Right cardiac atrium (tissue), 5 donors: Measurements from ENCODE around the gene PRKCE. TPM values are rescaled to one million over a fixed set of nuclear protein-coding genes. Genes with fewer than 3 reads are reported as not detected.

ENCODE experiments used
- ATAC-seq, 2 donors: fragments of 200-7000 bp; cut with Tn5 transposase; one replicate each; pipeline versions ENCODE4 v1.8.0 to v1.9.1; 2020; ENCODE audit warnings: moderate library complexity in 2 of 2, mild to moderate bottlenecking in 1 of 2
- DNase-seq, 3 donors: peaks; one replicate each; pipeline ENCODE4 v3.0.0-alpha.2; 2020
- H3K27ac ChIP-seq: one replicate; pipeline ENCODE4 v1.5.1; 2013; ENCODE audit warnings: mild to moderate bottlenecking, low read length, control low read depth, moderate library complexity
- H3K27me3 ChIP-seq: one replicate; pipeline ENCODE4 v1.6.1; 2013; ENCODE audit not compliant: control insufficient read depth, insufficient read depth
- H3K4me1 ChIP-seq: one replicate; pipeline ENCODE4 v1.6.1; 2013; ENCODE audit warnings: low read length; ENCODE audit not compliant: control insufficient read depth, insufficient read depth
- H3K4me3 ChIP-seq: one replicate; pipeline ENCODE4 v1.5.1; 2013; ENCODE audit warnings: low read length, control low read depth
- H3K9me3 ChIP-seq: one replicate; pipeline ENCODE4 v1.6.1; 2013; ENCODE audit warnings: low read length; ENCODE audit not compliant: control insufficient read depth
- WGBS: extraction: QIAGEN DNeasy Blood & Tissue Kit; methylation state at CpG from one replicate; pipeline ENCODE4 v1.1.7; 2013; 5-methylcytosine and 5-hydroxymethylcytosine counted together
- intact Hi-C, 4 donors: fragments of 100-400 bp; cut with DNase I; formaldehyde crosslinking; loops; one replicate each; pipeline versions ENCODE4 v1.11.0 to v1.14.0; 2022 to 2023
- polyA plus RNA-seq: library from polyadenylated mRNA; stranded (reverse); fragments of 200-250 nt; gene quantifications from one replicate; pipeline ENCODE4 v1.2.3, GENCODE V29; 2013
- total RNA-seq, 4 donors: library from RNA; stranded (reverse); fragmentation: NEBNext Ultra II Directional; extraction: Animal tissue kit (Norgen Biotek cat#: 25700); gene quantifications; one replicate each; pipeline ENCODE4 v1.2.1, GENCODE V29; 2021
- donor health status: healthy with polysubstance abuse.
- donor health status: DM: no; HTN: yes; CAD: no.
- donor health status: DM: no; HTN: no; CAD: no.
- donor health status: DM: no; HTN: yes; CAD: no; lungs with severe emphysema.
- donor health status: DM: yes; HTN: yes; CAD: no.

PRKCE gene
- total and polyA plus RNA-seq, 5 donors, result 5.5 to 19.7 (median 18.7) TPM

- H3K4me1 ChIP-seq, result peaks cover 23% of the 10 kb centered on the region
- no peak overlapping the region for H3K4me3 ChIP-seq
- H3K27ac ChIP-seq, result no peak overlapping the region
- ATAC-seq (no peak), DNase-seq (no peak)
- H3K9me3 ChIP-seq, result no peaks in the 10 kb centered on the region
- 43% methylated on average over 2 of the region's 2 CpGs for WGBS
- intact Hi-C loops, result loop anchor here in 2 of 4 donors (5.0 to 10.0 kb wide), 2 partner anchors 120 to 163 kb away; partner anchors contain the start of gene PRKCE (in 2 of the 2)
- no peaks in the 10 kb centered on the region for H3K27me3 ChIP-seq
Observed at GRCh38 chr2:45772038-45772437, 120.6 kb downstream of the PRKCE start.

GRCh38 chr2:45773909-45774308, 122.4 kb downstream of the PRKCE start:
- H3K4me3 ChIP-seq, result no peak overlapping the region
- no peaks in the 10 kb centered on the region for H3K27me3 ChIP-seq
- intact Hi-C loops, result loop anchor here in 2 of 4 donors (5.0 to 10.0 kb wide), 2 partner anchors 122 to 161 kb away; partner anchors contain the start of gene PRKCE (in 2 of the 2)
- 93% methylated on average over 9 of the region's 9 CpGs for WGBS
- H3K27ac ChIP-seq, result peak overlapping the region; percentile 59
- peaks cover 23% of the 10 kb centered on the region for H3K4me1 ChIP-seq
- H3K9me3 ChIP-seq, result no peaks in the 10 kb centered on the region
- ATAC-seq (no peak), DNase-seq (no peak)

DNA sequence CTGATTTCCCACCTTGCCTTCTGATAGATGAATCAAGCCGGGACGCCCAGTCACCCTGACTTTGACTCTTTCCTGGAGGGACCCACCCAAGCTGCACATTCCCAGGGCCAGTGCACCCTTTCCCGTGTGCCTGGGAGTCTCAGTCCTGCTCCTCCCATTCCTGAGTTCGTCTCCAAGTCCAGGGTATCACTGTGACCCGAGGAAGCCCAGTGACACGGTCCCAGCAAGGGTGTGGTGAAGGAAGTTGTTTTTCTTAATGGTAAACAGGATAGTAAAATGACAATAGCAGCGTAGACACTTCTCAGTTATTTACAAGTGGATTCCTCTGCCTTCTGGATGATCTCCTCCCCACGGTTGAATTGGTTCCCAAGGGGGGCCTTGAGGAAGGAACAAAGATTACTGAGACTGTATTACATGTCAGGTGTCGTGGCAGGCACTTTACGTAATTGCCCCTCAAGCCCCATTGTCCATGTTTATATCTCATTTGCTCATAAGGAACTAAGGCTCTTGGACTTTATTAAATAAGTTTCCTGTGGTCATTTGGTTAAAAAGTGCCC, 123.3 kb downstream of the PRKCE start:
- Histone ChIP-seq H3K4me1 (peaks cover 20% of the 10 kb centered on the region), H3K4me3 (no peak overlapping the region), H3K27me3 (no peaks in the 10 kb centered on the region), H3K27ac (peak overlapping the region; percentile 49), H3K9me3 (no peaks in the 10 kb centered on the region)
- ATAC-seq, result peak in 1 of 2 donors; percentile 43
- intact Hi-C loops, result loop anchor here (5.0 to 10.0 kb wide), 4 partner anchors 122 to 163 kb away; partner anchors contain the start of gene PRKCE (in 2 of the 4)
- peak in 1 of 3 donors; percentile 52 for DNase-seq
- WGBS, result 53% methylated on average over 10 of the region's 10 CpGs

DNA sequence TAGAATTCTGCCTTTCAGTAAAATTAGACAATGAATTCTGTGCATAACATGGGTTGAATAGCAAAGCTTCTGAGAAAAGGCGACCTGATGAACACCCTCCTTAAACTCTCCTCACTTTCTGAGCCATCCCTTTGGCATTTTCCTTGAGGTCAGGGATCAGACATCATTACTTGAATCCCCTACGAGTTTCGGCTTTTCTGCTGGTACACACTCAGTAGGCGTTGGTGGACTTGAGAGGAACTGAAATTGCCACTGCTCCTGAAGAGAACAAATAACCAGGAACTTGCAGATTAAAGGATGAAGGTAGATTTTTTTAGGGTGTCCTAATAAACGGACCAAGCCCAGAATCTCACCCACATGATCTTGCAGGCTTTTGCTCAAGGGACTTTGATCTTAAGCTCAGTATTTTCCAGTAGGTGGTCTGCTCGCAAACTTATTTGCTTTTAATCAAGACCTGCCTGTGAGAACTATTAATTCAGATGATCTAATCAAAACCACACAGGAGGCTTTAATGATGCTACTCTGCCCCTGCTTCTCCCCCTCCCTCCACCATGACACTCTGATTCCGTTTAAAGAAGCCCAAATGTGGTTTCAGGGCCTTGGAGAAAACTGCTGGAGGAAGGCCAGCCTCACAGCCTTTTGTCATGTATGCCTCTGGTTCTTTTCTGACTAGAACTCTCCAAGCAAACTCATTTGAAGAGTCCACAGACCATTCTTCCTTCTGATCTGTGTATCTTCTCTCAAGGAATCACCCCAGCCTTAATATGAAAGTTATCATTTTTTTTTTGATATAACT, 124.9 kb downstream of the PRKCE start:
- no peak overlapping the region for H3K4me3 ChIP-seq
- H3K4me1 ChIP-seq, result peaks cover 12% of the 10 kb centered on the region
- no peaks in the 10 kb centered on the region for H3K9me3 ChIP-seq
- H3K27ac ChIP-seq, result no peak overlapping the region
- ATAC-seq, result no peak
- 74% methylated on average over 7 of the region's 7 CpGs for whole genome bisulfite sequencing
- no peak for DNase-seq
- intact Hi-C loops, result loop anchor here in 3 of 4 donors (5.0 to 10.0 kb wide), 3 partner anchors 129 to 161 kb away; no protein-coding TSS in a partner anchor
- H3K27me3 ChIP-seq, result no peaks in the 10 kb centered on the region

GRCh38 chr2:45777996-45778719, 126.7 kb downstream of the PRKCE start:
- Histone ChIP-seq H3K27ac (no peak overlapping the region), H3K9me3 (no peaks in the 10 kb centered on the region), H3K27me3 (no peaks in the 10 kb centered on the region), H3K4me3 (no peak overlapping the region), H3K4me1 (peaks cover 7% of the 10 kb centered on the region)
- ATAC-seq (peak in 1 of 2 donors; percentile 18), DNase-seq (no peak)
- intact Hi-C loops, result loop anchor here in 3 of 4 donors (5.0 to 10.0 kb wide), 3 partner anchors 131 to 159 kb away; no protein-coding TSS in a partner anchor
- 77% methylated on average over 10 of the region's 10 CpGs for WGBS

DNA sequence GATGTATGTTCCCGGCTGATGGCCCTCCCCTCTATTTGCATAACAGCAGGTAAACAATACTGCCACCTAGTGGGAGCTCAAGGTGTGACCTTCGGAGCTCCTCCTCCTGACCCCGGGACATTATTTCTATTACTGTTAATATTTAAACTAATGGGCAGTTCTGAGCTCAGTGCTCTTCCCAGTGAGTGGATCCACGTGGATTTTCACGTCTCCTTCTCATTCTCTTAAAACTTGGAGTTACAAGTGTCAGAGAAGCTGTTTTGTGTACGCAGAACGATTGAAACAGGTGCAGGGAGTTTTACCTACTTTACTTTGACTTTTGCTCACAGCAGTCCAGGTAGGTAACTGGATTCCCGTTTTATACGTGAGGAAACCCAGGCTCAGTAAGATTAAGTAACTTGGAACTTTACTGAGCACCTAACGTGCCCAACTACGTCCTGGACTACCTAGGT, 127.3 kb downstream of the PRKCE start:
- H3K27me3 ChIP-seq, result no peaks in the 10 kb centered on the region
- intact Hi-C loops, result loop anchor here in 3 of 4 donors (5.0 to 10.0 kb wide), 3 partner anchors 131 to 159 kb away; no protein-coding TSS in a partner anchor
- DNase-seq (peak; percentile 57 to 76 (median 64)), ATAC-seq (peak; percentile 58 to 71)
- no peaks in the 10 kb centered on the region for H3K9me3 ChIP-seq
- WGBS, result 74% methylated on average over 11 of the region's 11 CpGs
- peaks cover 6% of the 10 kb centered on the region for H3K4me1 ChIP-seq
- H3K27ac ChIP-seq, result no peak overlapping the region
- H3K4me3 ChIP-seq, result no peak overlapping the region

- DNase-seq (no peak), ATAC-seq (no peak)
- Histone ChIP-seq H3K27me3 (no peaks in the 10 kb centered on the region), H3K4me1 (peaks cover 3% of the 10 kb centered on the region), H3K4me3 (no peak overlapping the region), H3K9me3 (no peaks in the 10 kb centered on the region), H3K27ac (no peak overlapping the region)
- WGBS, result 82% methylated on average over 10 of the region's 10 CpGs
- intact Hi-C loops, result no loop called here
Observed at GRCh38 chr2:45780541-45781463, 129.3 kb downstream of the PRKCE start.

GRCh38 chr2:45781464-45781811, 130.0 kb downstream of the PRKCE start:
- H3K4me1 ChIP-seq, result peaks cover 3% of the 10 kb centered on the region
- intact Hi-C loops, result no loop called here
- WGBS, result 96% methylated on average over 5 of the region's 5 CpGs
- ATAC-seq (no peak), DNase-seq (no peak)
- no peaks in the 10 kb centered on the region for H3K9me3 ChIP-seq
- no peak overlapping the region for H3K4me3 ChIP-seq
- H3K27me3 ChIP-seq, result no peaks in the 10 kb centered on the region
- H3K27ac ChIP-seq, result no peak overlapping the region

GRCh38 chr2:45782436-45782835, 131.0 kb downstream of the PRKCE start:
- intact Hi-C loops, result no loop called here
- H3K4me1 ChIP-seq, result peaks cover 3% of the 10 kb centered on the region
- H3K27ac ChIP-seq, result no peak overlapping the region
- no peak overlapping the region for H3K4me3 ChIP-seq
- H3K9me3 ChIP-seq, result no peaks in the 10 kb centered on the region
- WGBS, result 85% methylated on average over 4 of the region's 4 CpGs
- no peaks in the 10 kb centered on the region for H3K27me3 ChIP-seq
- ATAC-seq (no peak), DNase-seq (no peak)

GRCh38 chr2:45782986-45783385, 131.5 kb downstream of the PRKCE start:
- intact Hi-C loops, result no loop called here
- Histone ChIP-seq H3K4me3 (no peak overlapping the region), H3K4me1 (peaks cover 3% of the 10 kb centered on the region), H3K27me3 (no peaks in the 10 kb centered on the region), H3K27ac (no peak overlapping the region), H3K9me3 (no peaks in the 10 kb centered on the region)
- DNase-seq (no peak), ATAC-seq (no peak)
- 58% methylated on average over 4 of the region's 4 CpGs for WGBS
